Mucosa of stomach (tissue), 1 donor: ENCODE data around the gene CTR9.
"Not testable (repeated sequence)": the region's sequence is repeated elsewhere in the genome, so short reads cannot be mapped to it uniquely, and the experiment has no call there.

Experiments used
- H3K27me3 ChIP-seq: one replicate; pipeline ENCODE4 v1.7.0; 2013; ENCODE audit warnings: mild to moderate bottlenecking, low read length; ENCODE audit not compliant: control insufficient read depth, insufficient read depth
- H3K36me3 ChIP-seq: one replicate; pipeline ENCODE4 v1.7.0; 2013; ENCODE audit warnings: low read length; ENCODE audit not compliant: control insufficient read depth, insufficient read depth
- H3K4me1 ChIP-seq: one replicate; pipeline ENCODE4 v1.7.0; 2013; ENCODE audit warnings: mild to moderate bottlenecking, low read length; ENCODE audit not compliant: control insufficient read depth, insufficient read depth
- H3K4me3 ChIP-seq: one replicate; pipeline ENCODE4 v1.7.0; 2013; ENCODE audit warnings: low read length
- H3K9ac ChIP-seq: one replicate; pipeline ENCODE4 v1.7.0; 2013; ENCODE audit warnings: mild to moderate bottlenecking, low read length, moderate library complexity
- H3K9me3 ChIP-seq: one replicate; pipeline ENCODE4 v1.7.0; 2013; ENCODE audit warnings: mild to moderate bottlenecking, low read length, moderate library complexity; ENCODE audit not compliant: control insufficient read depth
- donor health status: Pancreatic carcinoma.

The CTR9 gene

GRCh38 chr11:10808553-10809372 is 57.7 kb downstream of the CTR9 start, which contains the start of gene EIF4G2:
EIF4G2 (minus strand) TSS chr11:10808926.
- H3K4me1 ChIP-seq = peaks cover 21% of the 10 kb centered on the region
- peak within 1 kb of the TSS; percentile 99 for H3K9ac ChIP-seq
- H3K4me3 ChIP-seq = peak within 1 kb of the TSS; percentile 59
- H3K9me3 ChIP-seq = no peaks in the 10 kb centered on the region
- peaks cover 18% of the 10 kb centered on the region for H3K36me3 ChIP-seq
- H3K27me3 ChIP-seq = no peaks in the 10 kb centered on the region

- H3K9ac ChIP-seq = peak overlapping the region; percentile 94
- no peaks in the 10 kb centered on the region for H3K9me3 ChIP-seq
- H3K4me3 ChIP-seq = peak overlapping the region; percentile 59
- no peaks in the 10 kb centered on the region for H3K27me3 ChIP-seq
- H3K36me3 ChIP-seq = peaks cover 12% of the 10 kb centered on the region
- H3K4me1 ChIP-seq = peaks cover 21% of the 10 kb centered on the region
These were observed 58.5 kb downstream of the CTR9 start for GRCh38 chr11:10809373-10810160.

GRCh38 chr11:10813945-10814344 is 62.9 kb downstream of the CTR9 start:
- no peaks in the 10 kb centered on the region for H3K36me3 ChIP-seq
- no peak overlapping the region for H3K4me3 ChIP-seq
- H3K9me3 ChIP-seq = no peaks in the 10 kb centered on the region
- no peaks in the 10 kb centered on the region for H3K27me3 ChIP-seq
- peaks cover 6% of the 10 kb centered on the region for H3K4me1 ChIP-seq
- H3K9ac ChIP-seq = no peak overlapping the region

GRCh38 chr11:10818594-10818993 is 67.5 kb downstream of the CTR9 start:
- Histone ChIP-seq H3K9me3 (no peaks in the 10 kb centered on the region), H3K4me1 (peaks cover 4% of the 10 kb centered on the region), H3K27me3 (no peaks in the 10 kb centered on the region), H3K36me3 (no peaks in the 10 kb centered on the region), H3K9ac (no peak overlapping the region), H3K4me3 (no peak overlapping the region)

- not testable (repeated sequence) for H3K4me1 ChIP-seq, H3K27me3 ChIP-seq, H3K9ac ChIP-seq, H3K9me3 ChIP-seq, H3K4me3 ChIP-seq, H3K36me3 ChIP-seq
These were observed 71.4 kb downstream of the CTR9 start for GRCh38 chr11:10822491-10822890.

GRCh38 chr11:10823152-10823579 is 72.1 kb downstream of the CTR9 start:
- Histone ChIP-seq H3K27me3 (no peaks in the 10 kb centered on the region), H3K4me3 (no peak overlapping the region), H3K4me1 (peaks cover 7% of the 10 kb centered on the region), H3K36me3 (no peaks in the 10 kb centered on the region), H3K9ac (no peak overlapping the region), H3K9me3 (no peaks in the 10 kb centered on the region)

GRCh38 chr11:10824888-10825287 is 73.8 kb downstream of the CTR9 start:
- Histone ChIP-seq H3K36me3 (no peaks in the 10 kb centered on the region), H3K4me3 (no peak overlapping the region), H3K27me3 (no peaks in the 10 kb centered on the region)

GRCh38 chr11:10828402-10828801 is 77.4 kb downstream of the CTR9 start:
- no peak overlapping the region for H3K9ac ChIP-seq
- H3K4me1 ChIP-seq = peaks cover 5% of the 10 kb centered on the region
- no peaks in the 10 kb centered on the region for H3K36me3 ChIP-seq
- H3K27me3 ChIP-seq = no peaks in the 10 kb centered on the region
- no peak overlapping the region for H3K4me3 ChIP-seq
- H3K9me3 ChIP-seq = no peaks in the 10 kb centered on the region

More at GRCh38 chr11:10824888-10825287, 73.8 kb downstream of the CTR9 start:
- peaks cover 7% of the 10 kb centered on the region for H3K4me1 ChIP-seq
- no peak overlapping the region for H3K9ac ChIP-seq
- H3K9me3 ChIP-seq = no peaks in the 10 kb centered on the region

GRCh38 chr11:10829139-10829538 is 78.1 kb downstream of the CTR9 start:
- H3K27me3 ChIP-seq = no peaks in the 10 kb centered on the region
- no peaks in the 10 kb centered on the region for H3K36me3 ChIP-seq
- H3K4me1 ChIP-seq = no peaks in the 10 kb centered on the region
- H3K9ac ChIP-seq = no peak overlapping the region
- H3K4me3 ChIP-seq = no peak overlapping the region
- H3K9me3 ChIP-seq = no peaks in the 10 kb centered on the region
